Measurements from ENCODE around the gene PCDHGA2.
A peak's percentile ranks its signal among the peaks of the same experiment; 100 is the strongest.

DNA sequence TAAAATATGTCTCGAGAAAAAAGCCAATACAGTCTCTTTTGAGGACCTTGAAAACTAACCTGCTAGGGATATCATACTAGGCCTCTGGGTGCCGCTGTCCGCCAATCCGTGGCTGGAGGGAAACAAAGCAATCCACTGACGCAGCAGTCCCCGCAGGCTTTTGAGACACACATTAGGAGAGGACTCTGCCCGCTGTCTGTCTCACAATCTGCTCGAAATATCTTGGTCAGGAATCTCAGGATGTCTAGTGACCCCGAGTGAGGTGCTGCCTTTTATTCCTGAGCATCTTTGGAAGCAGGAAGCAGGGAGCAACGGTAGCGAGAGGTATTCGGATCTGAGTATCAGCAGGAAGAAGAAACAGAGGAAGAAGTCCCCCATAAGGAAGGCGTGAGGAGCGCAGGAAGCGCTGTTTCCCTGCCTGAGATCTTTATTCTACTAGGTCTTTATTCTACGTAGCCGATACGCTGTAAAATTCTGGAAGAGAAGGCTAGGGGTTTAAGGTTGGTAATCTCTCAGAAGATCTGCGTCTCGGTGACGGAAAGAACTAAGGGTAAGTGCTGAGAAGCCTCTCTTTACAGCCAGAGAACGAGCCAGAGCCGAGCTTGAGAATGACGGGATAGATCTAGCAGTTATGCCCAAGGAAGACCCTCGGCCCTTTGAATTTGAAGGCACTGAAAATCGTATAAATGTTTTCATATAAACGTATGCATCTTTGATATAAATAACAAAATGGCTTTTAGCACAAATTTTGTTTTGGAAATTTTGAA lies 12.3 kb upstream of the PCDHGA2 start:
- TF ChIP-seq POLR2AphosphoS5 (IDR thresholded peaks at IDR 0.05; ENCODE audit: control insufficient read depth, insufficient read depth, low read depth, low read length) (peak; percentile 60; the same call in 1 of the 2 replicates), ZNF282 (CRISPR knock-in tag; IDR thresholded peaks at IDR 0.05) (no peak), CREM (IDR thresholded peaks at IDR 0.05; ENCODE audit: low read depth) (0 out of 2 replicates have a peak, but pooled peaks have one; percentile 70)
- TF ChIP-seq, protein P1, sequence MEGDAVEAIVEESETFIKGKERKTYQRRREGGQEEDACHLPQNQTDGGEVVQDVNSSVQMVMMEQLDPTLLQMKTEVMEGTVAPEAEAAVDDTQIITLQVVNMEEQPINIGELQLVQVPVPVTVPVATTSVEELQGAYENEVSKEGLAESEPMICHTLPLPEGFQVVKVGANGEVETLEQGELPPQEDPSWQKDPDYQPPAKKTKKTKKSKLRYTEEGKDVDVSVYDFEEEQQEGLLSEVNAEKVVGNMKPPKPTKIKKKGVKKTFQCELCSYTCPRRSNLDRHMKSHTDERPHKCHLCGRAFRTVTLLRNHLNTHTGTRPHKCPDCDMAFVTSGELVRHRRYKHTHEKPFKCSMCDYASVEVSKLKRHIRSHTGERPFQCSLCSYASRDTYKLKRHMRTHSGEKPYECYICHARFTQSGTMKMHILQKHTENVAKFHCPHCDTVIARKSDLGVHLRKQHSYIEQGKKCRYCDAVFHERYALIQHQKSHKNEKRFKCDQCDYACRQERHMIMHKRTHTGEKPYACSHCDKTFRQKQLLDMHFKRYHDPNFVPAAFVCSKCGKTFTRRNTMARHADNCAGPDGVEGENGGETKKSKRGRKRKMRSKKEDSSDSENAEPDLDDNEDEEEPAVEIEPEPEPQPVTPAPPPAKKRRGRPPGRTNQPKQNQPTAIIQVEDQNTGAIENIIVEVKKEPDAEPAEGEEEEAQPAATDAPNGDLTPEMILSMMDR (IDR thresholded peaks at IDR 0.05 in 2 of 3, conservative IDR thresholded peaks at IDR 0.05 in 1 of 3; ENCODE audit: insufficient read depth in 2 of 3, low read depth in 1 of 3, low read length in 3 of 3): peak; percentile 83 to 90 (median 88)
